ENCODE data around the gene UPF3A.

UPF3A gene

GRCh38 chr13:114256547-114256946 is 24.9 kb upstream of the UPF3A start:
- Histone ChIP-seq H3K4me3 (ENCODE audit: low read depth, low read length, poor library complexity, severe bottlenecking) (no peak overlapping the region), H3K4me2 (ENCODE audit: low read length) (no peak overlapping the region), H3K27ac (ENCODE audit: low read depth, low read length, poor library complexity, severe bottlenecking) (no peak overlapping the region), H2AFZ (ENCODE audit: low read length) (no peak overlapping the region), H3K79me2 (ENCODE audit: insufficient read depth, low read length) (no peaks in the 10 kb centered on the region), H3K27me3 (ENCODE audit: insufficient read depth, low read length) (no peaks in the 10 kb centered on the region), H3K4me1 (ENCODE audit: insufficient read depth, low read length, severe bottlenecking) (no peaks in the 10 kb centered on the region), H3K9me3 (ENCODE audit: low read length) (no peaks in the 10 kb centered on the region), H3K9me2 (ENCODE audit: low read depth, low read length) (no peaks in the 10 kb centered on the region), H3K36me3 (ENCODE audit: insufficient read depth, low read length) (peaks cover 94% of the 10 kb centered on the region), H3K9ac (ENCODE audit: low read length) (no peak overlapping the region), H4K20me1 (ENCODE audit: insufficient read depth, low read length) (no peaks in the 10 kb centered on the region), H3F3A (ENCODE audit: insufficient read depth, low read length) (no peaks in the 10 kb centered on the region)
- TF ChIP-seq CTCF (IDR thresholded peaks at IDR 0.05; ENCODE audit: low read length) (no peak), EZH2 (IDR thresholded peaks at IDR 0.05; ENCODE audit: borderline replicate concordance, low read length) (no peak)

GRCh38 chr13:114257014-114257413 is 24.4 kb upstream of the UPF3A start:
- Histone ChIP-seq H3K9ac (ENCODE audit: low read length) (no peak overlapping the region), H4K20me1 (ENCODE audit: insufficient read depth, low read length) (no peaks in the 10 kb centered on the region), H3K9me3 (ENCODE audit: low read length) (no peaks in the 10 kb centered on the region), H3K27me3 (ENCODE audit: insufficient read depth, low read length) (no peaks in the 10 kb centered on the region), H3F3A (ENCODE audit: insufficient read depth, low read length) (no peaks in the 10 kb centered on the region), H3K36me3 (ENCODE audit: insufficient read depth, low read length) (peaks cover 94% of the 10 kb centered on the region), H3K4me1 (ENCODE audit: insufficient read depth, low read length, severe bottlenecking) (no peaks in the 10 kb centered on the region), H3K4me2 (ENCODE audit: low read length) (no peak overlapping the region), H3K9me2 (ENCODE audit: low read depth, low read length) (no peaks in the 10 kb centered on the region), H2AFZ (ENCODE audit: low read length) (no peak overlapping the region), H3K79me2 (ENCODE audit: insufficient read depth, low read length) (no peaks in the 10 kb centered on the region), H3K27ac (ENCODE audit: low read depth, low read length, poor library complexity, severe bottlenecking) (no peak overlapping the region), H3K4me3 (ENCODE audit: low read depth, low read length, poor library complexity, severe bottlenecking) (no peak overlapping the region)
- TF ChIP-seq EZH2 (IDR thresholded peaks at IDR 0.05; ENCODE audit: borderline replicate concordance, low read length) (no peak), CTCF (IDR thresholded peaks at IDR 0.05; ENCODE audit: low read length) (no peak)

GRCh38 chr13:114258589-114258988 is 22.8 kb upstream of the UPF3A start:
- Histone ChIP-seq H2AFZ (ENCODE audit: low read length) (no peak overlapping the region), H3K36me3 (ENCODE audit: insufficient read depth, low read length) (peaks cover 97% of the 10 kb centered on the region), H3K9me3 (ENCODE audit: low read length) (no peaks in the 10 kb centered on the region), H3F3A (ENCODE audit: insufficient read depth, low read length) (no peaks in the 10 kb centered on the region), H3K4me2 (ENCODE audit: low read length) (no peak overlapping the region), H3K4me3 (ENCODE audit: low read depth, low read length, poor library complexity, severe bottlenecking) (no peak overlapping the region), H4K20me1 (ENCODE audit: insufficient read depth, low read length) (no peaks in the 10 kb centered on the region), H3K79me2 (ENCODE audit: insufficient read depth, low read length) (no peaks in the 10 kb centered on the region), H3K27me3 (ENCODE audit: insufficient read depth, low read length) (no peaks in the 10 kb centered on the region), H3K27ac (ENCODE audit: low read depth, low read length, poor library complexity, severe bottlenecking) (no peak overlapping the region), H3K4me1 (ENCODE audit: insufficient read depth, low read length, severe bottlenecking) (no peaks in the 10 kb centered on the region), H3K9me2 (ENCODE audit: low read depth, low read length) (no peaks in the 10 kb centered on the region), H3K9ac (ENCODE audit: low read length) (no peak overlapping the region)
- TF ChIP-seq CTCF (IDR thresholded peaks at IDR 0.05; ENCODE audit: low read length) = no peak
- TF ChIP-seq EZH2 (IDR thresholded peaks at IDR 0.05; ENCODE audit: borderline replicate concordance, low read length) = no peak

Measured in OCI-LY1 (cell line).